ENCODE results near the gene MED17.

The MED17 gene

DNA sequence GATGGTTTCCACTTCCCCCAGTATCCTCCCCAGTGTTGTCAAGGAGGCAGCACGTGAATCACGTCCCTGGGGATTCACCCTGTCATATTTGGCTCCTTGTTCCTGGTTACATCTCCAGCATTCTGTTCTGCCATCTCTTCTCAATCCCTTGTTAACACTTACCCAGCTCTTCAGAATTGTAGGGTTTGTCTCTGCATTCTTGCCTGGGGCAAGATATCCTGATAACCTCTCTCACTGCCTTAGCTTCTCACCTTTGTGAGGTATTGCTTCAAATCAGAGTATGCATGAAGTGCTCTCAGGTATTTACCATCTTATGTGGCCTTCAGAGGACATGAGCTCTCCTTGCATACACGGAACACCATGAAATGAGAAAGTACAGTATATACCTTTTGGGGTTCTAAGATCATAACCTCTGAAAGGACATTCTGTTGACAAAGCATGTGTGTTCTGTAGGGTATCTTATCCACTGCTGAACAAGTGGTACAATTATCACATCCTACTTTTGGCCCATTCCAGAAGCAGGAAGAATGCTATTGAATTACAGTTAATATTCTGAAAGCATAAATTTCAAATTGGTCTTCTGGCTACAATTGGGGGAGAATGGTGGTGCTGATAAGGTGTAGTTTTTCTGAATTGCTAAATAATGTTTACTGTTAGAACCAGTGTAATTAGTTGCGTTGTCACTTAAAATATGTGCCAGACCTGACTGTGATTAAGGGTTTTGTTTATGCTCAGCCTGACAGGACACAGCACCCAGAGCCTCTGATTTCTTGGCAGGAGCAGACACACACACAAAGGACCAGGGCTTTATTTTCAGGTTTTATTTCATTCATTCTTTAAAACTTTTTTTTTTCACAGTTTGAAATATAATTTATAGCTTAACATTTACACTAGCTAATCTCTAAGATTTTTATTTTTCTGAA, 33.6 kb downstream of the MED17 start:
- DNase-seq (ENCODE audit: low spot score), result no peak

DNA sequence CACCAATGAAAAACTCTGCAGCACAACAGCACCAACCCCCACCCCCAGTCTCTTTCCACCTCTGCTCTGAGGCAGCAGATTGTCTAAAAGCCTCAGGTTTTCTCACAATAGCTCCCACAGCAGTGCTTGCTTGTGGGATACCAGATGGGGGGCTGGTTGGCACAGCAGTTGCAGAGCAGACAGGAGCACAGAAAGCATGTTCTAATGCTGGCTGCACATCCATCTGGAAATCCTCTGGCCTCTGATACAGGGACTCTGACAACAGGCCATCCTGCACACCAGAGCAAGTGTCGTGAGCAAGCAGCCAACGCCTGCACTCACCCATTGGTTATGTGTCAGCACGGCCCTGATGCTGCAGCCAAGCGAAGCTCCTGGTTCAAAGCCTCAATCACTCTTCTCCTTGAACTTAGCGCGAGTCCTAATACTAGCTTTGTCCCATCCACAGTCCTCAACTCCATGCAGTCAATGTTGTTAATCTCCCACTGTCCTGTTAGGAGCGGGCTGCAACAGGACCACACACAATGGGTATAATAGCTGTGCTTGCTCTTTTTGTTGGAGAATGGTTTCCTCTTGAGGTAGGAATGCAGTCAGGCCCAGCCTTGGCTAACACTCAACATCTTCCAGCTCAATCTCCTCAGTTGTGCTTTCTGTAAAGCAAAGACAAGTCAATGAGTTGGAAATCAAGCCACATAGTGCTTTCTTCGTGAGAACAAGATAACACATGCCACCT, 36.0 kb downstream of the MED17 start:
- DNase-seq (ENCODE audit: low spot score), result peak; percentile 24

DNA sequence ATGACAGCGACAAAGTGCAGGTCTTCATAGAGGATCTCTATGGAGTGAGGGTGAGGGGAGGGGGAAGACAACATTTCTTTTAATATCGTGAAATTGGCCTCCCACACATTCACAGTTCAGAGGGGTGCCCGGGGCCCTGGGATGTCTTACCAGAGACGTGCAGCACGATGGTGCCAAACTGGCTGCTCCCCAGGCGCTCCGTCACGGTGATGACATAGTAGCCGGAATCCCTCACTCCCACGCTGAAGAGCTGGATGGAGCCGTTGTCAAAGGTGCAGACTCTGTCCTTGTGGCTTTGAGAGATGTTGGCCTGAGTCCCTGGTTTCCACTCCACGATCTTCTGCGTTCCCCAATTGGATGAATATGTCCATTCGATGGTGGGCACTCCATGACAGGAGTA, 36.8 kb downstream of the MED17 start:
- DNase-seq (ENCODE audit: low spot score), result no peak

DNA sequence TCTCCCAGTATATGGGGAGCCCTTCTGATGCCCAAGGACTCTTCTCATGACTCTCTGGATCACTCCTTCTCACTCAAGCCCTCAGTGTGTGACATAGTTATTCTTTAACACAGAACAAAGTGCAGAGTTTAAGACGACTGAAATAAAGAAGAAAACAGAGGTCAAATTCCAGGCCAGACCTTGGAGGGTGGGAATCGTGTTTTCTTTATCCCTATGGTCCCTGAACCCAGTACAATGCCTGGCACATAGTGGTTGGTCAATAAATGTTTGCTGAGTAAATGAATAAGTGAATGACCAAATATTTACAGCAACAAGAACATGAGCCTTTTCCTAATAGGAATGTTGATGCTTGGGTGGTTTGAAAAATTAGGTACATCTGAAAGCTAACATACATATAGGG, 37.5 kb downstream of the MED17 start:
- DNase-seq (ENCODE audit: low spot score), result no peak

DNA sequence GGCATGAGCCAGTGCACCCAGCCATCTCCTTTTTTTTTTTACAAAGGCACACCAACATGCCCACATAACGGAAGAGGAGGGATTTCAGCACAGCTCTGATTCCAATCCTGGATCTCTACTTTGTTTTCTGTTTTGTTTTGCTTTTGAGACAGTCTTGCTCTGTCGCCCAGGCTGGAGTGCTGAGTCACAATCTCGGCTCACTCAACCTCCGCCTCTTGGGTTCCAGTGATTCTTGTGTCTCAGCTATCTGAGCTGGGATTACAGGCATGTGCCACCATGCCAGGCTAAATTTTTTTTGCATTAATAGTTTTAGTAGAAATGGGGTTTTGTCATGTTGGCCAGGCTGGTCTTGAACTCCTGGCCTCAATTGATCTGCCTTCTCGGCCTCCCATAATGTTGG, 38.3 kb downstream of the MED17 start:
- DNase-seq (ENCODE audit: low spot score), result no peak

- DNase-seq (ENCODE audit: low spot score), result no peak
Measured at GRCh38 chr11:93823210-93823609, 39.1 kb downstream of the MED17 start.

- no peak for DNase-seq (ENCODE audit: low spot score)
Measured at GRCh38 chr11:93827363-93827762, 43.3 kb downstream of the MED17 start.

GRCh38 chr11:93829598-93829997, 45.5 kb downstream of the MED17 start:
- no peak for DNase-seq (ENCODE audit: low spot score)

GRCh38 chr11:93831343-93832127, 47.5 kb downstream of the MED17 start:
- no peak for DNase-seq (ENCODE audit: low spot score)

DNA sequence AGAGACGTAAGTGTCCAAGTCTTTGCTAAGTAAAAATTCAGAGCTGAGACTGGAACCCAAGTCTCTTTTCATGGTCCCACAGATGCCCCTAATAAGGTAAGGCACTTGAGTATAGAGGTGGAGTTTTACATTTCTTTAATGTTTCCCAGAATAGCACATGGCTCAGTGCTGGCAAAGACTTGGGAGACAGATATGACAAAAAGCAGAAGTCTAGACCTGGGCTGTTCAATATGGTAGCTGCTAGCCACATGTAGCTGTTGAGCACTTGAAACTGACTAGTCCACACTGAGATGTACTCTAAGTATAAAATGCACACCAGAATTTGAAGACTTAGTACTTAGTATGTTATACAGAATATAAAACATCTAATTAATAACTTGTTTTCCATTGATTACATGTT, 48.7 kb downstream of the MED17 start:
- DNase-seq (ENCODE audit: low spot score), result no peak

DNA sequence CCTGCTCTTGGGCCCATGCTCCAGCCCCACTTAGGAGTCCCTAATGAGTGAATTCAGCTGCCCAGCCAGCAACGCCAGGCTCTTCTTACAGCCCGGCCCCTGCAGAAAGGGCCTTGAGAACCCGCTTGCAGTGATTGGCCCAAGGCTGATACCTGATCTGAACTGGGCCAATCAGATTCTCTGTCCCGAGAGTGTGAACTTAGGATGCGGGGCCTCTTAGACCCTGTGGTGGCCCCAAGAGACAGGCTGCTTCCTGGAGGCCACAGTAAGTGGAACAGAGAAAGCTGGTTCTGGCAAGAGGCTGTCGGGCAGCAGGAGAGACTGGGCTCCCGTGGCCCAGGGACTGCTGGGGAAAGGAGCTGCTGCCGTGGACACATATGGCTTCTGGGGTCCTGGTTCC, 54.9 kb downstream of the MED17 start:
- DNase-seq (ENCODE audit: low spot score), result no peak

DNA sequence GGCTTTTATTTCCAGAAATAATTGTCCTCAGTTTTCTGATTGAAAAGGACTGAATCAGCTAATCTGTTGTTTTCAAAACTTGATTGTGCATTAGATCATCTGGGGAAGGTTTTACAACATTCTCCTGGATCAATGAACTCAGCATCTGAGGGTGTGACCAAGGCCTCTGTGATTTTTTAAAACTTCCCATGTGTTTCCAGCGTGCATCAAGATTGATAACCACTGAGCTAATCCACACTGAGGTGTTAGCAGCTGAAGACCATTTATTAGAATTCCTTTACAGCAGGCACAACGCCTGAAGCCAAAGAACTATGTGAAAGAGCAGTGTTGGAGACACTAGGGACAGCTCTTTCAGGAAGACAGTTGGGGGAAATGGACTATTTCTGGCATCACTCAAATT, 56.1 kb downstream of the MED17 start:
- DNase-seq (ENCODE audit: low spot score), result no peak

- no peak for DNase-seq (ENCODE audit: low spot score)
Measured at GRCh38 chr11:93840981-93841380, 56.9 kb downstream of the MED17 start.

DNA sequence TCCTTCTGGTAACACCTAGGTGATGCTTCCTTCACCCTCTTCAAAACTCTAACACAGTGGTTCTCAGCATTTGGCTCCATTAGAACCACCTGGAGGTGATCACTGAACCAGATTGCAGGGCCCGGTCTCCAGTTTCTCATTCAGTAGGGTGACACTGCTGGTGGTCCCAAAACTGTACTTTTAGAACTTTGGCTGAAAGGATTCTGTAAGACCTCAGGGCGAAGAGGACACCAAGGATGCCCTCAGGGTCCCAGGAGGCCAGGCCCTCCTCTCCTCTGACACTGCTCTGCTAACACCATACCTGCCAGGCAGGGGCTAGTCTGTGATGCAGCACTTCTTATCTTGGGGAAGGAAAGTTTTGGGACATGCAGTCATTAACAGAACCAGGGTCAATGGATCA, 57.4 kb downstream of the MED17 start:
- DNase-seq (ENCODE audit: low spot score), result no peak

DNA sequence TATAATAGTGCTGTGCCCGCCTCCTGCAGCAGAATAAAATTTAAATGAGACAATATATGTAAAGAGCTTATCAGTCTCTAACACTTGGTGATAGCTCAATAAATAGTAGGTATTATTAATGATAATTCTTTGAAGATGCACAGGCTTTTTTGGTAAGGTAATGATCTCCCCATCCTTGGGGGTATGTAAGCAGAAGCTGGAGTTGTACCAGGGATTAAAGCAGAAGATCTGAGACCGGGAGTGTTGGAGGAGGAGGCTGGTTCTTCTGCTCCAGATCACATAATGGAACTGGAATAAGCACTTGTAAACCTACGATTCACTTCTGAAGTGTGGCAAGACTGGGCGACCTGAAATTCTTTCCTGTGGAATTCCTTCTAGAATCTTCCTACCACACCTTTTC, 58.0 kb downstream of the MED17 start:
- no peak for DNase-seq (ENCODE audit: low spot score)

GRCh38 chr11:93842461-93842860, 58.4 kb downstream of the MED17 start:
- no peak for DNase-seq (ENCODE audit: low spot score)

- no peak for DNase-seq (ENCODE audit: low spot score)
Measured at GRCh38 chr11:93843906-93844305, 59.8 kb downstream of the MED17 start.

- no peak for DNase-seq (ENCODE audit: low spot score)
Measured at GRCh38 chr11:93844568-93844967, 60.5 kb downstream of the MED17 start.

DNA sequence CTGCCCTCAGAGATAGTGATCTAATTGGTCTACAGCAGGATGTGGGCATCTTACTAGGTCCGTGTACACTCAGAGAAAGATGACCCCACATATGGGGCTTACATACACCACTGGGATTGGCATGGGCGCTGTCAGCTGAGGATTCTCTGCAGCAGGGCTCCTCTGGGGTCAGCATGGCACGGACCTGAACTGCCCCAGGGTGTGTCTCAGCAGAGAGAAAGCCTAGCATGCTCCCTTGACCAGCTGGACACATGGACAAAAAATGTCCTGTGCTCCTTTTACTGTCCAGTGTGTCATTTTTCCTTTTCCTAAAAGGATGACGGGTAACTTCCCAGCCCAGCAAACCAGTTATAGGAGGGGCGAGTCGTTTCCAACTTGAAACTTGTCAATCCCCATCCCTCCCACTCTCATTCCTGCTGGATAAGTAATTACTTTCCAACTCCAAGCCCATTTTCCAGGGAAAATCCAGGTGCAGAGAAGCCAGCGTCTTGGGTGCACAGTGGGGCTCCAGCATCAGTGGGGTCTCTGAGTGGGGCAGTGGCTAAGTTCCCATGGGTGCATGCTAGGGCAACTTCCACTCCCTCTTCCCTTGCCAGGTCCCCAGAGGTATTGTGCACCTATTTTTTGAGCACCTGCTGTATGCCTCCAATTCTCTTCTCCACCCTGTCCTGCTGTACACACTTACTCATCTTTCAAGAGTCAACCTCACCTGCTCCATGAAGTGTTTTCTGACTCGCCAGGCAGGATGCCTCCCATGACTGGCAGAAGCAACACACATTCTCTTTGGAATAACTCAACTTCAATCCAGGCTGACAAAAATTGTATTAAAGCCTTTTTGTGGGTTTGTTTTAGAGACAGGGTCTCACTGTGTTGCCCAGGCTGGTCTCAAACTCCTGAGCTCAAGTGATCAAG, 61.4 kb downstream of the MED17 start:
- no peak for DNase-seq (ENCODE audit: low spot score)

- DNase-seq (ENCODE audit: low spot score), result no peak
Measured at GRCh38 chr11:93846411-93846810, 62.3 kb downstream of the MED17 start.

DNA sequence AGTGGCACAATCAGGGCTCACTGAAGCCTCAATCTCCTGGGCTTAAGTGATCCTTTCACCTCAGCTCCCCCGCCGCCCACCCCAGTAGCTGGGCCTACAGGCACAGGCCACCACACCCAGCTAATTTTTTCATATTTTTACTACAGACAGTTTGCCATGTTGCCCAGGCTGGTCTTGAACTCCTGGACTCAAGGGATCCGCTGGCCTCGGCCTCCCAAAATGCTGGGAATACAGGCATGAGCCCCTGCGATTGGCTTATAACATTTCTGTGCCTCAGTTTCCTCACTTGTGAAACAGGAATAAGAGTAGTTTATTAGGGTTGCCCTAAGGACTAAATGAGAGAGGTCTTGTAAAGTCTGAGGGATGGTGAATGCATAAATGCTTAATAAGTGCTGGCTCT, 65.1 kb downstream of the MED17 start:
- DNase-seq (ENCODE audit: low spot score), result no peak

All from Ammon's horn (tissue), 1 donor.